ENCODE measurements around the gene DYNC1H1. TPM values are rescaled to one million over a fixed set of nuclear protein-coding genes. Genes with fewer than 3 reads are reported as not detected.

DYNC1H1 gene
- total and polyA plus RNA-seq, 2 of the 13 experiments (the other 11 are each of a cell fraction or from before 2014, with no cell fraction given) = 74.4 to 239 TPM

GRCh38 chr14:101948666-101949216 is 15.6 kb upstream of the DYNC1H1 start (continued):
- TF ChIP-seq SNAPC5 (CRISPR knock-in tag; IDR thresholded peaks at IDR 0.05; ENCODE audit: borderline replicate concordance) (no peak), ZNF674 (CRISPR knock-in tag; IDR thresholded peaks at IDR 0.05; ENCODE audit: low read depth) (0 out of 2 replicates have a peak, but pooled peaks have one; percentile 82), SRSF1 (optimal IDR thresholded peaks at IDR 0.05; ENCODE audit: low read depth, low read length) (peak; percentile 33), ZNF768 (CRISPR knock-in tag; IDR thresholded peaks at IDR 0.05) (peak; percentile 28; the same call in 1 of the 2 replicates), ZBTB42 (CRISPR knock-in tag; IDR thresholded peaks at IDR 0.05) (peak; percentile 79; the same call in 1 of the 2 replicates), MYPOP (CRISPR knock-in tag; IDR thresholded peaks at IDR 0.05) (0 out of 2 replicates have a peak, but pooled peaks have one; percentile 14), HMGXB4 (CRISPR knock-in tag; IDR thresholded peaks at IDR 0.05; ENCODE audit: borderline replicate concordance in 1 of 2, low read depth in 1 of 2) (no peak), ZBTB40 (IDR thresholded peaks at IDR 0.05) (no peak), ZBTB40 (CRISPR knock-in tag; IDR thresholded peaks at IDR 0.05) (peak; percentile 32; the same call in 1 of the 2 replicates), KDM5A (IDR thresholded peaks at IDR 0.05; ENCODE audit: borderline replicate concordance, low read length) (peak; percentile 52; the same call in 1 of the 2 replicates), MXD1 (CRISPR knock-in tag; IDR thresholded peaks at IDR 0.05) (0 out of 2 replicates have a peak, but pooled peaks have one; percentile 46), ZBTB34 (CRISPR knock-in tag; IDR thresholded peaks at IDR 0.05) (0 out of 2 replicates have a peak, but pooled peaks have one; percentile 11), KDM1A (CRISPR knock-in tag; IDR thresholded peaks at IDR 0.05) (0 out of 2 replicates have a peak, but pooled peaks have one; percentile 4), NFRKB (IDR thresholded peaks at IDR 0.05) (no peak)
